ENCODE measurements around the gene CSRP1. TPM values are rescaled to one million over a fixed set of nuclear protein-coding genes. Genes with fewer than 3 reads are reported as not detected.

Gene CSRP1
- total and polyA plus RNA-seq, 9 of the 15 experiments (the other 6 are each of a cell fraction or from before 2014, with no cell fraction given) = 6.8 to 39.4 (median 23.7) TPM

- TF ChIP-seq, protein P1, sequence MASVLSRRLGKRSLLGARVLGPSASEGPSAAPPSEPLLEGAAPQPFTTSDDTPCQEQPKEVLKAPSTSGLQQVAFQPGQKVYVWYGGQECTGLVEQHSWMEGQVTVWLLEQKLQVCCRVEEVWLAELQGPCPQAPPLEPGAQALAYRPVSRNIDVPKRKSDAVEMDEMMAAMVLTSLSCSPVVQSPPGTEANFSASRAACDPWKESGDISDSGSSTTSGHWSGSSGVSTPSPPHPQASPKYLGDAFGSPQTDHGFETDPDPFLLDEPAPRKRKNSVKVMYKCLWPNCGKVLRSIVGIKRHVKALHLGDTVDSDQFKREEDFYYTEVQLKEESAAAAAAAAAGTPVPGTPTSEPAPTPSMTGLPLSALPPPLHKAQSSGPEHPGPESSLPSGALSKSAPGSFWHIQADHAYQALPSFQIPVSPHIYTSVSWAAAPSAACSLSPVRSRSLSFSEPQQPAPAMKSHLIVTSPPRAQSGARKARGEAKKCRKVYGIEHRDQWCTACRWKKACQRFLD (CRISPR knock-in tag; IDR thresholded peaks at IDR 0.05) = peak; percentile 94
- no peak for TF ChIP-seq ZNF449 (CRISPR knock-in tag; IDR thresholded peaks at IDR 0.05)
- TF ChIP-seq CTBP1 (IDR thresholded peaks at IDR 0.05; ENCODE audit: borderline replicate concordance) = peak; percentile 46; the same call in 1 of the 2 replicates
- 0 out of 2 replicates have a peak, but pooled peaks have one; percentile 42 for TF ChIP-seq HDAC8 (tag; IDR thresholded peaks at IDR 0.05)
- no peak for TF ChIP-seq CREBBP (IDR thresholded peaks at IDR 0.05; ENCODE audit: low read depth, low read length)
- TF ChIP-seq, protein P2, sequence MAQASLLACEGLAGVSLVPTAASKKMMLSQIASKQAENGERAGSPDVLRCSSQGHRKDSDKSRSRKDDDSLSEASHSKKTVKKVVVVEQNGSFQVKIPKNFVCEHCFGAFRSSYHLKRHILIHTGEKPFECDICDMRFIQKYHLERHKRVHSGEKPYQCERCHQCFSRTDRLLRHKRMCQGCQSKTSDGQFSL (CRISPR knock-in tag; IDR thresholded peaks at IDR 0.05) = peak; percentile 91
- TF ChIP-seq, protein P2 (tag; IDR thresholded peaks at IDR 0.05) = no peak
- 0 out of 2 replicates have a peak, but pooled peaks have one; percentile 51 for TF ChIP-seq EP300 (IDR thresholded peaks at IDR 0.05; ENCODE audit: low read length)
- peak; percentile 37 for TF ChIP-seq CCNT2 (IDR thresholded peaks at IDR 0.05; ENCODE audit: borderline replicate concordance, extremely low read depth, insufficient read length, low read depth, low read length)
- no peak for TF ChIP-seq KLF1 (tag; IDR thresholded peaks at IDR 0.05)
- peak; percentile 94 for TF ChIP-seq JUN (IDR thresholded peaks at IDR 0.05; ENCODE audit: borderline replicate concordance, low read depth, low read length)
- no peak for TF ChIP-seq JUN (CRISPR knock-in tag; IDR thresholded peaks at IDR 0.05; ENCODE audit: borderline replicate concordance)
- peak; percentile 76; the same call in 1 of the 2 replicates for TF ChIP-seq DMBX1 (CRISPR knock-in tag; IDR thresholded peaks at IDR 0.05; ENCODE audit: borderline replicate concordance)
- no peak for TF ChIP-seq FOXO4 (CRISPR knock-in tag; IDR thresholded peaks at IDR 0.05)
- TF ChIP-seq ETV5 (CRISPR knock-in tag; IDR thresholded peaks at IDR 0.05; ENCODE audit: low read depth) = peak; percentile 48
- TF ChIP-seq ZBTB17 (CRISPR knock-in tag; IDR thresholded peaks at IDR 0.05) = peak; percentile 73; the same call in 1 of the 2 replicates
- peak; percentile 82 for TF ChIP-seq MAZ (CRISPR knock-in tag; conservative IDR thresholded peaks at IDR 0.05 in 1 of 2, IDR thresholded peaks at IDR 0.05 in 1 of 2)
- TF ChIP-seq WHSC1 (IDR thresholded peaks at IDR 0.05; ENCODE audit: low read length) = peak; percentile 55
- TF ChIP-seq ZNF197 (CRISPR knock-in tag; IDR thresholded peaks at IDR 0.05; ENCODE audit: low read depth) = no peak
- TF ChIP-seq ARID1B (IDR thresholded peaks at IDR 0.05) = peak; percentile 71
- TF ChIP-seq SMARCC2 (IDR thresholded peaks at IDR 0.05; ENCODE audit: low read depth) = peak; percentile 49; the same call in 1 of the 2 replicates
- TF ChIP-seq DPF2 (IDR thresholded peaks at IDR 0.05) = peak; percentile 70
- no peak for TF ChIP-seq TFAM (CRISPR knock-in tag; conservative IDR thresholded peaks at IDR 0.05)
Observed at GRCh38 chr1:201461645-201462441, 45.1 kb downstream of the CSRP1 start (continued).
